Mammary epithelial cell (primary cell): ENCODE measurements around the gene KCNMA1.

Source experiments
- EZH2 ChIP-seq: IDR thresholded peaks from 2 replicates; pipeline ENCODE4 v1.6.1; 2012; ENCODE audit warnings: low read length, inconsistent platforms, borderline replicate concordance
- TF ChIP-seq, protein P1 (sequence below), 2 donors: IDR thresholded peaks in 1 of 2; conservative IDR thresholded peaks in 1 of 2; 2 replicates each; pipeline ENCODE4 v1.5.1; 2011 to 2012; ENCODE audit warnings: inconsistent platforms in 2 of 2, low read length in 2 of 2, mild to moderate bottlenecking in 2 of 2, control low read depth in 1 of 2, low read depth in 1 of 2; ENCODE audit not compliant: insufficient read depth in 1 of 2; ENCODE audit errors: extremely low read depth in 1 of 2

DNA sequence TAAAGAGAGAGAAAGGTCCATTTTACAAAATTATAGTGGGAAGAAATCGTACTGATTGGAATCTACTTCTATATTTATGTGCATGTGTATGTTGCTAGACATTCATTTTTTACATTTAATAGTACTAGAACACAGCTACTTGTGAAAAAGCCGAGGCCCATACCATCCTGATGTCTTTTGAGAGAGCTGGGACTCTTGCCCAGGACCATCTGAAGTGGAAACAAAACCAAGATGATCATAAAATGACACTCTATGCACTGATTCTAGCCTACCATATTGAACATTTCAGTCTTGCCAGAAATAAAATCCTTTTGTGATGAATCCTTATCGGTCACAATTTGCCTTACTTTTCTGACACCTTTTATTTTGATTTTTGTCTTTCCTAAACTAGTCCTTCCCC lies 640.0 kb downstream of the KCNMA1 start:
- no peak for TF ChIP-seq EZH2
- TF ChIP-seq, protein P1, sequence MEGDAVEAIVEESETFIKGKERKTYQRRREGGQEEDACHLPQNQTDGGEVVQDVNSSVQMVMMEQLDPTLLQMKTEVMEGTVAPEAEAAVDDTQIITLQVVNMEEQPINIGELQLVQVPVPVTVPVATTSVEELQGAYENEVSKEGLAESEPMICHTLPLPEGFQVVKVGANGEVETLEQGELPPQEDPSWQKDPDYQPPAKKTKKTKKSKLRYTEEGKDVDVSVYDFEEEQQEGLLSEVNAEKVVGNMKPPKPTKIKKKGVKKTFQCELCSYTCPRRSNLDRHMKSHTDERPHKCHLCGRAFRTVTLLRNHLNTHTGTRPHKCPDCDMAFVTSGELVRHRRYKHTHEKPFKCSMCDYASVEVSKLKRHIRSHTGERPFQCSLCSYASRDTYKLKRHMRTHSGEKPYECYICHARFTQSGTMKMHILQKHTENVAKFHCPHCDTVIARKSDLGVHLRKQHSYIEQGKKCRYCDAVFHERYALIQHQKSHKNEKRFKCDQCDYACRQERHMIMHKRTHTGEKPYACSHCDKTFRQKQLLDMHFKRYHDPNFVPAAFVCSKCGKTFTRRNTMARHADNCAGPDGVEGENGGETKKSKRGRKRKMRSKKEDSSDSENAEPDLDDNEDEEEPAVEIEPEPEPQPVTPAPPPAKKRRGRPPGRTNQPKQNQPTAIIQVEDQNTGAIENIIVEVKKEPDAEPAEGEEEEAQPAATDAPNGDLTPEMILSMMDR (conservative IDR thresholded peaks at IDR 0.05 in 1 of 2, IDR thresholded peaks at IDR 0.05 in 1 of 2; ENCODE audit: extremely low read depth in 1 of 2, insufficient read depth in 1 of 2, low read depth in 1 of 2, low read length in 2 of 2) = no peak
